GM06990 (cell line): ENCODE data around the gene TUBA1C.

ENCODE experiments used
- DNase-seq: peaks from one replicate; pipeline ENCODE4 v3.0.0-alpha.2; 2011; ENCODE audit not compliant: insufficient read length; ENCODE audit errors: extremely low read depth
- H3K27me3 ChIP-seq: replicated peaks from 2 replicates; pipeline ENCODE4 v1.6.0; 2011; ENCODE audit warnings: low read length; ENCODE audit not compliant: control insufficient read depth, insufficient read depth
- H3K36me3 ChIP-seq: 2 replicates; pipeline ENCODE4 v1.5.1; 2011; ENCODE audit warnings: low read length; ENCODE audit not compliant: control insufficient read depth, insufficient read depth
- H3K4me3 ChIP-seq: replicated peaks from 2 replicates; pipeline ENCODE4 v1.5.1; 2011; ENCODE audit warnings: low read depth, mild to moderate bottlenecking, control low read depth, low read length
- TF ChIP-seq, protein P1 (sequence below): IDR thresholded peaks from 2 replicates; pipeline ENCODE4 v1.5.1; 2011; ENCODE audit warnings: low read length, control low read depth, mild to moderate bottlenecking, inconsistent platforms; ENCODE audit not compliant: insufficient read depth, poor library complexity, severe bottlenecking

The TUBA1C gene

DNA sequence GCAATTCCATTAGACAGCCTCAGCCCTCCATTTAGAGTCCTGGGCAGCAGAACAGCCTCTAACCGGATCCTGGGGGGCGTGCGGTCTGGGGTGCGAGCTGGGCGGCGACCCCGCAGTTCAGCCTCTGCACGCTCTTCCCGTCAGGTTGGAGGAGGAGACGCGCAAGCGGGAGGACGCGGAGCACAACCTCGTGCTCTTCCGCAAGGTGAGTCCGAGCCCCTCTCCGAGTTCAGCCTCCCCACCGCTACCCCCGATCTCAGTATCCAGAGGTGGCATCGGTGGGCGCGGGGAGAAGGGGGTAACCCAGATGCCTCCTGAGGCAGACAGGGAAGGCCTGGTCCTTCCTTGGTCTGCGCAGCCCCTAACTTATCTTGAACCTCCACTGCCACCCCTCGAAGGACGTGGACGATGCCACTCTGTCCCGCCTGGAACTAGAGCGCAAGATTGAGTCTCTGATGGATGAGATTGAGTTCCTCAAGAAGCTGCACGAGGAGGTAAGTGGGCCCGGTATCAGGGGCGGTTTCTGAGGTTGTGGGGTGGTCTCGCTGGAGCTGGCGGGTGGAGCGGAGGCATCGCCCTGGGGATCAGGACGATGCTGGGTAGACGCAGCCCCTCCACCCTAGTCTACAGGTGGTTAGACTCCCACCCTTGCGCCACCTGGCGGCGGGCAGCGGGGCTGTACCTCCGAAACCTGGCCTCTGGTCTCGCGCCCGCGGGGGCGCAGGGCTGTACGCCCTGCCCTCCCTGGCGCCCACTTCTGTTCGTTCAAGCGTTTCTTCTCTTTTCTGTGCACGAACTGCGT, 31.4 kb downstream of the TUBA1C start:
- Histone ChIP-seq H3K27me3 (peaks cover 6% of the 10 kb centered on the region; the same call in 1 of the 2 replicates), H3K4me3 (peak overlapping the region; percentile 40; the same call in 1 of the 2 replicates), H3K36me3 (no peaks in the 10 kb centered on the region)
- TF ChIP-seq, protein P1, sequence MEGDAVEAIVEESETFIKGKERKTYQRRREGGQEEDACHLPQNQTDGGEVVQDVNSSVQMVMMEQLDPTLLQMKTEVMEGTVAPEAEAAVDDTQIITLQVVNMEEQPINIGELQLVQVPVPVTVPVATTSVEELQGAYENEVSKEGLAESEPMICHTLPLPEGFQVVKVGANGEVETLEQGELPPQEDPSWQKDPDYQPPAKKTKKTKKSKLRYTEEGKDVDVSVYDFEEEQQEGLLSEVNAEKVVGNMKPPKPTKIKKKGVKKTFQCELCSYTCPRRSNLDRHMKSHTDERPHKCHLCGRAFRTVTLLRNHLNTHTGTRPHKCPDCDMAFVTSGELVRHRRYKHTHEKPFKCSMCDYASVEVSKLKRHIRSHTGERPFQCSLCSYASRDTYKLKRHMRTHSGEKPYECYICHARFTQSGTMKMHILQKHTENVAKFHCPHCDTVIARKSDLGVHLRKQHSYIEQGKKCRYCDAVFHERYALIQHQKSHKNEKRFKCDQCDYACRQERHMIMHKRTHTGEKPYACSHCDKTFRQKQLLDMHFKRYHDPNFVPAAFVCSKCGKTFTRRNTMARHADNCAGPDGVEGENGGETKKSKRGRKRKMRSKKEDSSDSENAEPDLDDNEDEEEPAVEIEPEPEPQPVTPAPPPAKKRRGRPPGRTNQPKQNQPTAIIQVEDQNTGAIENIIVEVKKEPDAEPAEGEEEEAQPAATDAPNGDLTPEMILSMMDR: peak; percentile 94
- DNase-seq: peak; percentile 62

DNA sequence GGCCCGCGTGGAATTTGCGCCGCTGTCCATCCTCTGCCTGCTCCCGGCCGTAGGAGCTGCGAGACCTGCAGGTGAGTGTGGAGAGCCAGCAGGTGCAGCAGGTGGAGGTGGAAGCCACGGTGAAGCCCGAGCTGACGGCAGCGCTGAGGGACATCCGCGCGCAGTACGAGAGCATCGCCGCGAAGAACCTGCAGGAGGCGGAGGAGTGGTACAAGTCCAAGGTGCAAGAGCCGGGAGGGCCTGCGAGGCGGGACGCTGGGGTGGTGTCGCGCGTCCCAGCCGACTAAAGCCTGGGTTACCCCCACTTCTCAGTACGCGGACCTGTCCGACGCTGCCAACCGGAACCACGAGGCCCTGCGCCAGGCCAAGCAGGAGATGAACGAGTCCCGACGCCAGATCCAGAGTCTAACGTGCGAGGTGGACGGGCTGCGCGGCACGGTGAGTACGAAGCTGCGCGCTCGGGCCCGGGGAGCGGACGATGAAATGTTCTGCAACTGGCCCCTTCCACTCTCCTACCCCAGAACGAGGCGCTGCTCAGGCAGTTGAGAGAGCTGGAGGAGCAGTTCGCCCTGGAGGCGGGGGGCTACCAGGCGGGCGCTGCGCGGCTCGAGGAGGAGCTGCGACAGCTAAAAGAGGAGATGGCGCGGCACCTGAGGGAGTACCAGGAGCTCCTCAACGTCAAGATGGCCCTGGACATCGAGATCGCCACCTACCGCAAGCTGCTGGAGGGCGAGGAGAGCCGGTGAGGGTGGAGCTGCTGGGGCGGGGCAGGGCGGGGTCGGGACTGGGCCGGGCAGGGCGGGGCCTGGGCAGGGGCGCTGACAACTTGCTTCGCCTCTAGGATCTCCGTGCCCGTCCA, 32.2 kb downstream of the TUBA1C start:
- TF ChIP-seq, protein P1: peak; percentile 25
- Histone ChIP-seq H3K36me3 (no peaks in the 10 kb centered on the region), H3K4me3 (peak overlapping the region; percentile 40), H3K27me3 (peaks cover 6% of the 10 kb centered on the region; the same call in 1 of the 2 replicates)
- DNase-seq: peak; percentile 58

DNA sequence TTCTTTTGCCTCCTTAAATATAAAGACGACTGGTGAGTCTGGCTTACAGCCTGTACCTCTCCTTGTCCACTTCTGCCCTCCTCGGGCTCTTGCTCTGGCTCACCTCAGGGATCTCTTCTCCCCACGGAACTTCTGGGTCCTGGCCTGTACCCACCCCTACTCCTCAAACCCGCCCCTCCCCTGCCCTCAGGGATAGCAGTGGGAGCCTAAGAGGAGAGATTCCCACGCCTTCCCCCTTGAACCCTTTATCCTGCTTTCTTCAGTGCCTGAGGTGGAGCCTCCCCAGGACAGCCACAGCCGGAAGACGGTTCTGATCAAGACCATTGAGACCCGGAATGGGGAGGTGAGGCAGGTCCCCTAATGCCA, 32.8 kb downstream of the TUBA1C start:
- Histone ChIP-seq H3K4me3 (no peak overlapping the region; the same call in 1 of the 2 replicates), H3K27me3 (peaks cover 6% of the 10 kb centered on the region; the same call in 1 of the 2 replicates), H3K36me3 (no peaks in the 10 kb centered on the region)
- DNase-seq: no peak
- TF ChIP-seq, protein P1: no peak

DNA sequence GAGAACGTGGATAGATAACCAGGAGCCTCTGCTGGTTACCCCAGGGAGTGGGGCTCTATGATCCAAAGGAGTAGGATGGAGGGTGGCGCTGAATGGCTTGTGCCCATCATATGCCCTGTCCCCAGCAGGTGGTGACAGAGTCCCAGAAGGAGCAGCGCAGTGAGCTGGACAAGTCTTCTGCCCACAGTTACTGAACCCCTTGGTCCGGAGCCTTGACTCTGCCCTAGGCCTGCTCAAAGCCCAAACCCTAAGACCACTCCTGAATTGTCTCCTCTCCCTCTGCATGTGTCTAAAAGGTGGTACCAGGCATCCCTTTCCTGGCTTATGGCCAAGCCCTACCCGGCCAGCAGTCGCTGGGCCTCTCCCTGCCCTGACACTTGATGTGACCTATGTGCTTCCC, 33.3 kb downstream of the TUBA1C start:
- no peaks in the 10 kb centered on the region for H3K36me3 ChIP-seq
- DNase-seq: no peak
- H3K4me3 ChIP-seq: no peak overlapping the region
- H3K27me3 ChIP-seq: peaks cover 6% of the 10 kb centered on the region; the same call in 1 of the 2 replicates
- TF ChIP-seq, protein P1: peak; percentile 39

DNA sequence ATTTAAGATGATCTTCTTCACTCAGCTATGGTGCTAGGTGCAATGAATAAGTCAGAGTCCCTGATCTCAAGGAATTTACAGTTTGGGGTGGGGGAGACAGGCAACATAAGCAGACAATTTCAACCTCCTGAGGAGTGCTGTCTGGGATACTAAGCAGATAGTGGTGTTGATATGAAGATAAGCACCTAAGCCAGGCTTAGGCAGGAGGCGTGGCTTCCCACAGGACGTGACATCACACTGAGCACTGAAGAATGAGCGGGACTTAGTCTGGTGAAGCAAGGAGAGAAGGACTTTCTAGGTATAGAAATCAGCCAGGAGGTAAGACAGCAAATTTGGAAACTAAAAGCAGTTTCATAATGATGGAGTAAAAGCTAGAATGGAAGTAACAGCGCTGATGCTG, 36.9 kb downstream of the TUBA1C start:
- Histone ChIP-seq H3K27me3 (peaks cover 4% of the 10 kb centered on the region; the same call in 1 of the 2 replicates), H3K4me3 (no peak overlapping the region), H3K36me3 (no peaks in the 10 kb centered on the region)
- TF ChIP-seq, protein P1: no peak
- DNase-seq: no peak
